GM12878 (cell line): ENCODE data around the gene CPSF3. TPM values are rescaled to one million over a fixed set of nuclear protein-coding genes. Genes with fewer than 3 reads are reported as not detected.

ENCODE experiments used
- ATAC-seq: fragments of 200-7000 bp; cut with Tn5 transposase; 3 replicates; pipeline ENCODE4 v1.9.1; 2020; ENCODE audit warnings: mild to moderate bottlenecking, moderate library complexity
- BruUV-seq: library from RNA; stranded (reverse); fragments of 400-500 nt; replicated peaks from 2 replicates; lab custom pipeline; 2021; lab: Mats Ljungman, UMichigan
- CTCF ChIA-PET: fragments of 300-600 bp; sonication (Branson Sonifier 250); formaldehyde crosslinking; extraction: SDS; loops from one replicate; lab custom pipeline; 2021; ENCODE audit warnings: inconsistent platforms; lab: Yijun Ruan, JAX
- POLR2A ChIA-PET: fragments of 350-600 bp; formaldehyde crosslinking; extraction: SDS; loops from one replicate; lab custom pipeline; 2021; ENCODE audit warnings: inconsistent platforms; lab: Charles Lee
- RAD21 ChIA-PET: fragments of 300-600 bp; sonication (Branson Sonifier 250); formaldehyde crosslinking; loops from one replicate; lab custom pipeline; 2023; ENCODE audit warnings: antibody characterized with exemption; ENCODE audit not compliant: unreplicated experiment; lab: Charles Lee
- SMC1A ChIA-PET: fragments of 300-600 bp; sonication (Branson Sonifier 250); formaldehyde crosslinking; loops from one replicate; lab custom pipeline; 2023; ENCODE audit not compliant: unreplicated experiment, uncharacterized antibody; lab: Charles Lee
- DNase-seq: peaks from one replicate; pipeline ENCODE4 v3.0.0-alpha.2; 2011; ENCODE audit warnings: low read depth, low spot score
- FAIRE-seq: peaks from 3 replicates; lab custom pipeline; 2011; peaks lifted over from hg19 to GRCh38; lab: Jason Lieb, UNC
- H2AFZ ChIP-seq: 2 replicates; pipeline ENCODE4 v1.6.0; 2011; ENCODE audit warnings: low read depth, low read length, control low read depth; ENCODE audit not compliant: control insufficient read depth
- H3K27ac ChIP-seq: 2 replicates; pipeline ENCODE4 v1.5.1; 2011; ENCODE audit warnings: control low read depth; ENCODE audit not compliant: control insufficient read depth, insufficient read depth
- H3K27me3 ChIP-seq, 2 experiments: replicated peaks in 1 of 2; 2 replicates each; pipeline versions ENCODE4 v1.6.0 to v1.6.1; 2011; ENCODE audit warnings: low read length in 1 of 2; ENCODE audit not compliant: control insufficient read depth in 2 of 2, insufficient read depth in 2 of 2
- H3K36me3 ChIP-seq, 2 experiments: 2 replicates each; pipeline ENCODE4 v1.5.1; 2011; ENCODE audit warnings: low read length in 1 of 2; ENCODE audit not compliant: control insufficient read depth in 2 of 2, insufficient read depth in 2 of 2
- H3K4me1 ChIP-seq: 2 replicates; pipeline ENCODE4 v1.6.1; 2011; ENCODE audit warnings: mild to moderate bottlenecking, low read length, moderate library complexity, mixed read lengths; ENCODE audit not compliant: control insufficient read depth, insufficient read depth
- H3K4me2 ChIP-seq: 2 replicates; pipeline ENCODE4 v1.6.0; 2011; ENCODE audit warnings: control low read depth; ENCODE audit not compliant: control insufficient read depth, insufficient read depth
- H3K4me3 ChIP-seq: fragments of 200-600 bp; sonication (generic); 2 replicates; pipeline ENCODE4 v1.5.1; 2016
- H3K79me2 ChIP-seq: 2 replicates; pipeline ENCODE4 v1.6.0; 2011; ENCODE audit warnings: low read length; ENCODE audit not compliant: control insufficient read depth, insufficient read depth
- H3K9ac ChIP-seq: 2 replicates; pipeline ENCODE4 v1.8.0; 2011; ENCODE audit warnings: low read length, control low read depth, mixed read lengths; ENCODE audit not compliant: control insufficient read depth, insufficient read depth
- H3K9me3 ChIP-seq: replicated peaks from 3 replicates; pipeline ENCODE4 v1.5.1; 2011; ENCODE audit warnings: mild to moderate bottlenecking, low read length; ENCODE audit not compliant: control insufficient read depth, insufficient read depth
- H4K20me1 ChIP-seq: 2 replicates; pipeline ENCODE4 v1.6.0; 2011; ENCODE audit not compliant: control insufficient read depth, insufficient read depth
- E2F4 ChIP-seq: IDR thresholded peaks from 2 replicates; pipeline ENCODE4 v1.6.1; 2012; ENCODE audit warnings: low read depth, low read length, improper control_type of control experiment
- EED ChIP-seq: sonication (generic); IDR thresholded peaks from 2 replicates; pipeline ENCODE4 v1.6.1; 2016; ENCODE audit warnings: antibody characterized with exemption, low read depth
- ESRRA ChIP-seq: IDR thresholded peaks from 2 replicates; pipeline ENCODE4 v1.6.1; 2012; ENCODE audit warnings: mild to moderate bottlenecking, low read length, improper control_type of control experiment
- HCFC1 ChIP-seq: fragments of 150-350 bp; IDR thresholded peaks from 2 replicates; pipeline ENCODE4 v1.6.1; 2014; ENCODE audit warnings: low read length
- IKZF1 ChIP-seq: fragments of 450-650 bp; conservative IDR thresholded peaks from 2 replicates; pipeline ENCODE4 v1.6.1; 2017; ENCODE audit warnings: antibody characterized with exemption, mild to moderate bottlenecking
- IKZF2 ChIP-seq, 2 experiments: fragments of 450-650 bp; IDR thresholded peaks; 2 replicates each; pipeline ENCODE4 v1.6.1; 2017; ENCODE audit warnings: mild to moderate bottlenecking in 2 of 2, moderate library complexity in 2 of 2
- JUND ChIP-seq: IDR thresholded peaks from 2 replicates; pipeline ENCODE4 v1.6.1; 2012; ENCODE audit warnings: low read depth, mild to moderate bottlenecking, low read length, improper control_type of control experiment, moderate library complexity
- NRF1 ChIP-seq: conservative IDR thresholded peaks from 2 replicates; pipeline ENCODE4 v1.6.1; 2011; ENCODE audit warnings: mild to moderate bottlenecking, low read depth, low read length, improper control_type of control experiment
- RCOR1 ChIP-seq: conservative IDR thresholded peaks from 2 replicates; pipeline ENCODE4 v1.6.1; 2012; ENCODE audit warnings: low read depth, low read length, improper control_type of control experiment
- SMARCA5 ChIP-seq: fragments of 450-650 bp; IDR thresholded peaks from 2 replicates; pipeline ENCODE4 v1.6.1; 2017; ENCODE audit warnings: mild to moderate bottlenecking
- SRF ChIP-seq, 2 experiments: IDR thresholded peaks; 2 replicates each; pipeline ENCODE4 v1.6.1; 2011; ENCODE audit warnings: low read depth in 2 of 2, low read length in 2 of 2, mild to moderate bottlenecking in 1 of 2, moderate library complexity in 1 of 2
- ZBTB4 ChIP-seq: fragments of 450-650 bp; formaldehyde crosslinking; IDR thresholded peaks from 2 replicates; pipeline ENCODE4 v1.4.0; 2022; ENCODE audit warnings: mild to moderate bottlenecking, moderate library complexity
- WGBS: methylation state at CpG from one replicate; pipeline ENCODE4 v1.1.6; 2016; ENCODE audit warnings: low lambda C conversion rate; ENCODE audit not compliant: insufficient replicate concordance, insufficient coverage; ENCODE audit errors: missing lambda C conversion rate; 5-methylcytosine and 5-hydroxymethylcytosine counted together
- in situ Hi-C: fragments of 300-500 bp; cut with MboI; formaldehyde crosslinking; loops from 9 replicates; pipeline ENCODE4 v1.14.3; 2018; ENCODE audit warnings: mixed read lengths
- intact Hi-C: fragments of 100-400 bp; cut with micrococcal nuclease; formaldehyde crosslinking; loops from one replicate; pipeline ENCODE4 v1.14.2; 2022; ENCODE audit not compliant: unreplicated experiment
- polyA plus RNA-seq, 11 experiments: library from polyadenylated mRNA; depleted of rRNA in 4 of 11; unstranded in 6 of 11; stranded (reverse) in 5 of 11; fragments of >200 nt; fragmentation: Nextera tagmentation in 4 of 11; fragmentation: Illumina TruSeq in 1 of 11; extraction: Ambion mirVana in 4 of 11; extraction: Trizol in 1 of 11; gene quantifications; 1 replicate in 1 of 11; 2 replicates in 10 of 11; pipeline versions ENCODE4 v1.2.1 to v1.2.3, GENCODE V29; 2011 to 2016; ENCODE audit warnings: inconsistent platforms in 2 of 11, missing spikeins in 2 of 11, low read depth in 1 of 11
- total RNA-seq, 4 experiments: library from RNA; depleted of rRNA in 3 of 4; stranded (reverse); fragments of >200 nt in 3 of 4; fragmentation: Illumina TruSeq in 1 of 4; extraction: Trizol in 1 of 4; gene quantifications; 2 replicates each; pipeline versions ENCODE4 v1.2.1 to v1.2.3, GENCODE V29; 2013 to 2021

The CPSF3 gene
- total and polyA plus RNA-seq, 10 of the 15 experiments (the other 5 are each of a cell fraction or from before 2014, with no cell fraction given), result 34.5 to 108 (median 76.1) TPM

- H2AFZ ChIP-seq, result no peak overlapping the region
- CTCF ChIA-PET, result no interaction called here
- DNase-seq, result no peak
- TF ChIP-seq IKZF1 (no peak), ESRRA (no peak)
- TF ChIP-seq, all 136 proteins: peak for 0
- ChIA-PET RAD21 (no interaction called here), SMC1A (interaction anchor here (0.6 kb wide), 3 partner anchors 15 to 273 kb away, joined by 3 read pairs; no protein-coding TSS in a partner anchor), POLR2A (interaction anchor here (1.2 kb wide), 1 partner anchor 9 kb away, joined by 3 read pairs; no protein-coding TSS in a partner anchor)
- peaks cover 2 to 12% of the 10 kb centered on the region in 2 experiments; a peak in 3 of 4 replicates for H3K36me3 ChIP-seq
- WGBS, result 78% methylated on average over 4 of the region's 4 CpGs
- H3K9me3 ChIP-seq, result no peaks in the 10 kb centered on the region
- no TSS peak for BruUV-seq
- in situ Hi-C loops, result no loop called here
- H3K4me1 ChIP-seq, result no peaks in the 10 kb centered on the region
- H3K4me3 ChIP-seq, result no peak overlapping the region
- FAIRE-seq (no peak), ATAC-seq (no peak)
- H3K27ac ChIP-seq, result no peak overlapping the region
- no peaks in the 10 kb centered on the region for H3K79me2 ChIP-seq
- intact Hi-C loops, result no loop called here
- no peaks in the 10 kb centered on the region for H4K20me1 ChIP-seq
- H3K9ac ChIP-seq, result no peak overlapping the region
- no peak overlapping the region for H3K4me2 ChIP-seq
- H3K27me3 ChIP-seq, result no peaks in the 10 kb centered on the region
Observed at GRCh38 chr2:9404451-9404850, 19.0 kb upstream of the CPSF3 start.

GRCh38 chr2:9405636-9406035 is 17.8 kb upstream of the CPSF3 start:
- no peaks in the 10 kb centered on the region for H3K9me3 ChIP-seq
- no peak overlapping the region for H3K27ac ChIP-seq
- ChIA-PET POLR2A (no interaction called here), CTCF (no interaction called here), SMC1A (no interaction called here), RAD21 (no interaction called here)
- H3K27me3 ChIP-seq, result no peaks in the 10 kb centered on the region
- H3K79me2 ChIP-seq, result no peaks in the 10 kb centered on the region
- no peak overlapping the region for H3K4me3 ChIP-seq
- BruUV-seq, result no TSS peak
- 96% methylated on average over 2 of the region's 2 CpGs for WGBS
- H3K4me2 ChIP-seq, result no peak overlapping the region
- intact Hi-C loops, result no loop called here
- H3K36me3 ChIP-seq, result peaks cover 2 to 12% of the 10 kb centered on the region in 2 experiments; a peak in 3 of 4 replicates
- no peak for TF ChIP-seq EED
- TF ChIP-seq JUND, result no peak
- TF ChIP-seq NRF1, result no peak
- TF ChIP-seq E2F4, result no peak
- no peak for TF ChIP-seq IKZF2 (IDR thresholded peaks at IDR 0.05)
- no peak for TF ChIP-seq SRF (IDR thresholded peaks at IDR 0.05; ENCODE audit: low read depth in 2 of 2, low read length in 2 of 2)
- no peak for TF ChIP-seq RCOR1
- no peak for TF ChIP-seq SMARCA5
- TF ChIP-seq HCFC1, result no peak
- no peak for TF ChIP-seq ZBTB4 (CRISPR knock-in tag)
- no peak for DNase-seq
- in situ Hi-C loops, result no loop called here
- no peaks in the 10 kb centered on the region for H4K20me1 ChIP-seq
- no peaks in the 10 kb centered on the region for H3K4me1 ChIP-seq
- H2AFZ ChIP-seq, result no peak overlapping the region
- H3K9ac ChIP-seq, result no peak overlapping the region
- no peak for ATAC-seq
- no peak for FAIRE-seq
